HG03575 (cell line): ENCODE measurements around the gene WDR1.

Experiments used
- ATAC-seq: cut with Tn5 transposase; IDR thresholded peaks from one replicate; pipeline ENCODE4 v1.9.1; 2021; ENCODE audit not compliant: unreplicated experiment, insufficient number of reproducible peaks, low FRiP score; ENCODE audit errors: extremely low read depth

Gene WDR1

DNA sequence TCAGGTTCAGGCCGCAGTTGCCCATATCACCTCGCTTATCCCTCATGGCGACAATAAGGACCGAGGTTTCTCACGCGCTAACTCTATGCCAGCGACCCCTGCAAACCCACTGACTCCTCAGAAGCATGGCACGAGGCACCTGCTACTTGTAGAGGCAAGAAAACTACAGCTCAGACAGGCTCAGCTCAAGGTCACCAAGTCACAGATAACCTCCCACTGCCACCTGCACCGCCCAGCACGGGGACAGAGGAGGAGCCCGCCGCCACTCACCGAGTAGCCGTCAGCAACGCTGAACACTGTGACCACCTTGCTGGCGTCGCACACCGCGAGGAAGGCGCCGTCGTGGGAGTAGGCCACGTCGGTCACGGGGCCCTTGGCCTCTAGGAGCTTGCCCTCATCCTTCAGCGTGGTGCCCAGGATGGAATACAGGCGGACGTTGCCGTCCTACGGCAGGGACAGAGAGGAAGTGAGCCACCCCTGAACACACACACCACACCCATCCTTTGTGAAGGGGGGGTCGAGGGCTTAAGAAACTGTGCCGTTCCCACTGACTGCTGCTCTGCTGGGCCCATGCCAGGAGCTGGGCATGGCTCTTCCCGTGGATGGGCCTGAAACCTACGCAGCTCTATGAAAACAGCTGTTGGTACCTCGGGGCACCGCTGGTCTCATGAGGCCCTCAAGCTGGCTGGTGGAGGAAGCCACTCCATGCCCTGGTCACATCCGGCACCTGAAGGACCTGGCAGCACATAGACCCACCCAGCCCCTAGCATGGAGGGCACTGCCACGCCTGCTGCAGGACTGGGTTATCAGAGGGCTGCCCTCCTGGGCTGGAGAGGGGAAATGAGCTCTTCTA lies 38.9 kb downstream of the WDR1 start:
- ATAC-seq: no peak

DNA sequence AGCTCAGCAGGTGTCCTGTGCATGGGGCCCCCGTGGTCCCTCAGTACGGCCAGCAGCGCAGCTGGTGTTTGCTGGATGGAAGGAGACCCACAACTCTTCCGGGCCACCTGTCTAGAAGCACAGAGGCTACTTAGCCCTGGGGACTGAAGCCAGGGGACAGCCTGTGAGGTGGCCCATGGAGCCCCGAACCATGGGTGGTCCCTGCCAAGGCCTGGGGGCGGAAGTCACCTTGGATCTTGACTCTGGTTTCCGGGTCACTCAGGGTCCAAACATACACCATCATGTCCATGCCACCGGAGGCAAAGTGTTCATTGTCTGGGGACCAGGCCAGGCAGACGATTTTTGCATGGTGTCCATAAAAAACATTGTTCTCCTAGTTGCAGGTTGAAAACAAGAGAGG lies 39.5 kb downstream of the WDR1 start:
- ATAC-seq: no peak

DNA sequence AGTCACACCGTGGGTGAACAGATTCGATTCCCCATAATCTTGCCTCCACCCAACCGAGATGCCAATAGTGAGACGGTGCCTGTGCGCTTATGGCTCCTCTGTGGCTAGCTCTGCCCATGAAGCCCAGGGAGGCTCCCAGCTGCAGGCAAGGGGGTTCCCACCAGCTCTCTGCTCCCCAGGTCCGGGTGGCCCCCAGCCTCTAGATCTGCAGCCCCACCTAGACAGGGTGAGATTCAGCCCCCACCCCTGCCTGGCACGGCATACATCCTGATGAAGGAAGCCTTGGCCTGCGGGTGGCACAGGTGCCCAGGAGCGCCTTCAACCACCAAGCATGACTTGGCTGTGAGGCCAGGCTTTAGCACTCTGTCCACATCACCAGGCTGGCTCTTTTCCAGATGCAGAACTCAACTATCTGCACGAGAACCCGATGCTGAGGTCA lies 40.6 kb downstream of the WDR1 start:
- no peak for ATAC-seq

DNA sequence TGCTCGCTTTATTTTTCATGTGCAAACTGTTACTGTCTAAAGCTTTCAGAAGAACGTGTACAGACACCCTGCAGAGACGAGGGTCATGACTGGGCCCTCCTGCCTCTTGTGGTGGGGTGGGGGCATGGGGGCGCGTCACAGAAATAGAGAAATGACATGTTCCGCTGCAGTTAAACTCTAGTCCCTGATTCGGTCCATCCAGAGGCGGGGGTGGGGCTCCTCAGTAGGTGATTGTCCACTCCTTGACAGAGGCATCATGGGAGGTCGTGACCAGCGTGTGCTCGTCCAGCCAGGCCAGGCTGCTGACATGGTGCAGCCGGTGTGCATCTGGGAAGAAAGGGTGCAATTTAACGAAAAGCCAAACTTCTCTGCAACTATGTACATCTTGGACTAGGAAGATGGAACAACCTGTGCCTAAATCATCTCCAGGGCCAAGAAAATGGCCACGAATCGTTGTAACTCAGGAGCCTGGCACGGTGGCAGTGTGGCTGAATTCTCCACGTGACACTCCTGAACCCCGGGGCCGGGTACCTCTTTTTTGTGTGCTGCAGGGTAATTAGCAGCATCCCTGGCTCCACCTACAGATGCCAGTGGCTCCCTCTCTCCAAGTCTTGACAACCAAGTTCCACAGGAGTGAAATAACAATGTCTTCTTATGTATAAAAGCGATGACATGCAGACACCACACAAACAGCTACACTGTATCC lies 41.3 kb downstream of the WDR1 start:
- no peak for ATAC-seq

DNA sequence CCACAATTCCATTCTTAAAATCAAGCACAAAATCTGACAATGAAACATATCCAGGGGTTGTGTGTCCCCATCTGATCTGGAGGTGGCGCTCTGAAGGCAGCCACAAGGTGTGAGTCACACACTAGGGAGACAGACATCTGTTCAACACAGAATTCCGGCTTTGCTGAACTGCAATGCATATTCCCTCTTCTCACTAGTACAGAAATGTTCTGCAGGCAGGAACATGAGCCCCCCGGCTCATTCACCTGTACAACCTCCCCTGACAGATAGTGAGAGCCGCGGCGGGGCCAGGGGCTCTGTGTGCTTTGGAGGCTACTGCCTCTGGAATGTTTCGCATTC lies 41.9 kb downstream of the WDR1 start:
- no peak for ATAC-seq

DNA sequence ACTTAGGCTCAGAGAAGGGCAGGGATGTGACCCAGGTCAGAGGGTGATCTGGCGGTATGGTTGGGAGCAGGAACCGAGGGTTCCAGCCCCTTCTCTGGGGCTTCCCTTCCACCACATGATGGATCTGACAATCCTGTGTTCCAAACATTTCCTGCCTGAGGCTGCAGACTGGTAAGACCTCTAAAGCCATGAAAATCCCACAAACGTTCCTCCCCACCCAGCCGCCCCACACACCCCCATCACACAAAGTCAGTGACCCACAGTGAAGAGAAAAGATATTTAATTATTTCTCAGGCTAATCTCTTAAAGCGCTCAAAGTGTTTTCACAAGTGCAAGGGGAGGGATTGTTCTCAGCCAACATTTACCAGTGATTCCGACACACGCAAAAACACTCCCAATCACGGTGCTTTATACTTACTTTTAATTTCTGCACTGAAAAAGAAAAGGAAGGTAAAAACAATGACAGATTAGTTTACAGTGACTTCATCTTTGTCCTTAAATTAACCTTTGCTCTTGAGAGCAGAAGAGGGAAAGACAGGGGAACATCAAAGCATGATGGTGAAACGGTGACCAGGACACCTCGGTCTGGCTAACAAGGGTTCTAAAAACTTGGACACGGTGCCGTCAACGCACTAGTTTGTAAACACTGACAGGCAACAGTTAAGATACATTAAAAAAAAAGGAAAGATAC lies 42.4 kb downstream of the WDR1 start:
- no peak for ATAC-seq

DNA sequence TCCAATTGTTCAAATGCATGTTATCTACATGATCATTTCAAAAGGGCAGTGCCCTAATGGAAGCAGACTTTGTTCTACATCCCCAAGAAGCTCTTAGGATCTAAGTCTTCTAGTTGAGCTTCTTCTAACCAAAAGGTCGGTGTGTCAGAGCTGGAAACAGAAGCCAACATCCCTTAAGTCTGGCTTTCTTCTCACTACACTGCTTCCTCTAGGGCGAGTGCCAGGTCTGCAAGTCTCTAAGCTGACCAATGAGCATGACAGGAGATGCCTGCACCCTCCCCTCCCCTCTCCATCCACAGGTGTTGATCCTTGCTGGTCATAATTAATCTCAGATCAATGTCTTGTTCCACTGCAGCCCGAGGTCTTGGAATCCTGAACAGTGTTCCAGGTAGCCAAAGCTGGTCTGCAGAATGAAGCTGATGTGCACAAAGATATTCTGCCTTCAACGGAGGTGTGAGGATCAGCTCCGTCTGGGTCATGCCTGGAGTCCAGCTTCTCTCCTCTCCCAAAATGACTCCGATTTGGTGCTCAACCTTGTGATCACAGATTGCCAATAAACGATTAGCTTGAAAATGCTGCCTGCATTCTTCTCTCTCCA lies 44.1 kb downstream of the WDR1 start:
- no peak for ATAC-seq

DNA sequence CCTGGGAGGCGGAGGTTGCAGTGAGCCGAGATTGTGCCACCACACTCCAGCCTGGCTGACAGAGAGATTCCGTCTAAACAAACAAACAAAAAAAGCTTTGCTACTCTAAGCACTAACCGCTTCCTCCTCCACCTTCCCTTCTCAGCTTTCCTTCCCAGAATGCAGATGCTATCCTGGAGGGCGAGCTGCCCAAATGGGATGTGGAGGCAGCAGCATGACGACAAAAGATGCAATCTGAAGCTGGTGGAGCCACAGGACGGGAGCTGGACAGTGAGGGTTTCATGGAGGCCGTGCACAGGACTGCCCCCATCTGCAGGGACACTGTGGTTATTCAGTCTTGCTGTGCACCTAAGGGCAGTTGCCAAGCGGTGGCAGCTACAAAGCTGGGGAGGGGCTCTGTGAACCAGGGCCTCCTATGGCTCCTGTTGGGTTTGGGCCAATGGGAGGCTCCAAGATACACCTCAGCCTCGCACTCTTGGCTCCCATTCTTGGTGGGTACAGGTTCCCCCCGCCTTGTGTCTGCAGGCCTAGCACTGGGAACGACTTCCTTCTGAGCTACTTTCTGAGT lies 47.4 kb downstream of the WDR1 start:
- ATAC-seq: no peak

DNA sequence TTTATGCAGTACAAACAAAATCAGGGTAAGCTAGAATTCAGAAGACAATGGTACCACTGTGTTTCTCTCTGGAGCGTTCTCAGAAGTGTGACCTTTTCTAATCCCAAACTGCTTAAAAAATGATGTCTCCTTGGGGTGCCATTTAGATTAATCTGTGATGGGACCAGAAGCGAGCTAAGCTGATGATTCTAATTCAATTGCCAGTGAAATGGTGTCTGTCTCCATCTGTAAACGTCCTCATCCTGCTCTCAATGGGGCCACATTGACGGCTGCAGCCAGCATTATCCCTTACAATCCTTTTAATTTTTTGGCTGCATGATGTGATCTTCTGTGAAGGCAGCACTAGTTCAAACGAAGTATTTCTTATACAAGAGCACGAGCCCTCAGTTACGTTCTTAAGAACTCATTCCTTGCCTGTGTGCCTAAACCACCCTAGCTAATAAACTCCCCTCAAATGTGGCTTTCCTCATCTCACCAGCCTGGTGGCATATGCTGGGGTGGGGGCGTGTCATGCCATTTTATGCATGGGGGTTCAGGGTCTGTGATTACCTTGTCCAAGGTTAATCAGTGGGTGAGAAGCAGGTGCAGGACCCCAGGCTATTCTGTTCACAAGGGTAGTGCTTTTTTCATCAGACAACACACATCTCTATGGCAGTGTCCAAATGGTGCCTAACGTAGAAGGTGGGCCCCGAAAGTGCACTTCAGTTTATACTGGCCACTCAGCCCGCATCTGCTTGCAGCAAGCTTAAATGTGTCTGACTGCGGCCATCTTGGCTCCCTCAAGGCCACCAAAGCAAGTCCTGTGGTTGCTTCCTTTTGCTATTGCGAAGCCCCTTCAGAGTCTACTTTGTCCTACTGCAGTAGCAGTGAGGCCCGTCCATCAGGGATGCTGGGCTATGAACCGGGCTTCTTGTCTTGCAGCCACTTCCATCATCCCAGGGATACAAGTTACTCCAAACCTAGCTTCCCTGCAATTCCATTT lies 49.6 kb downstream of the WDR1 start:
- ATAC-seq: no peak

DNA sequence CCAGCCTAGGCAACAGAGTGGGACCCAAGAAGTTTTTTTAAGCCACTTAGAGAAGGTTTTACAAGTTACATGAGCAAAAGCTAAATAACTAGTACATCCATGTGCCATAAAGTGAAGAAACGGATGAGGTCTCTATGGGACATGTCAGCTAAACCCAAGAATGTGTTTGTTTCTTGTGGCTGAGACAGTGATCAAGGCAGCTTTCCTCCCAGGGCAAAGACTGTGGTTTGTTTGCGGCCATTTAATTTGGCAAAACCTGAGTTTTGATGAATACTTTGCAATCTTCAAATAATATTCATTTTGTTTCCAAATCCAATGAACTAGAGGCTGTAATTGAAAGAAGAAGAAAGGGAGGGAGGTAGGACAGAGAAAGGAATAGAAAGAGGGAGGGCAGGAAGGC lies 50.4 kb downstream of the WDR1 start:
- no peak for ATAC-seq

DNA sequence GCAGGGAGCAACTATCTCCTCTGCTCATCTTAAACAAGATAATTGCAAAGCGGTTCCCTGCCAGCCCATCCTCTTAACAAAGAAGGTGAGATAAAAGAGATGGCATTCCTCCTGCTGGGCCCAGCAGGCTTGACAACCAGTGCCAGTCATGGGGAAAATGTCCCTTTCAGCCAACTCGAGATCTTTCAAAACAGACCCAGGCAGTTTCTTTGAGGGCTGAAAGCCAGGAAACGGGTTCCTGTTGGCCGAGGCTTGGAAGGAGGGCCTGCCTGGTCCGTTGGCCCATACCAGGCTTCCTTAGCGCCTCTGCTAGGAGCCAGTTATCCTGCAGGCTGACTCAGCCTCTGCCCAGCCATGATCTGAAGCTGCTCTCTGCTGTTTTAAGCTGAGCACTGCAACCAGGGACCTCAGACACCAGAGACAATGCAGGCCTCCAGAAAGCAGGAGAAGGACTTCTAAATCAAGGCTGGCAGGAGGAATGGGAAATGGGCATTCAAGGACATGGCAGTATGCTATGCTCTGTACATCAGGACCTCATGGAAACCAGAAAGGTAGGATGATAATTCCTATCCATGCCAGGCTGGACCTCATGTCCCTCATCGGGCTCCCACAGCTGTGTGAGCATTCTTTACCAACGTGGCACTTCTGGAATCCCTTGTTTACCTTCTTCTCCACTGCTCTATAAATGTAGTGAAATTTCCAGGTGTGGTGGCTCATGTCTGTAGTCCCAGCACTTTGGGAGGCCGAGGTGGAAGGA lies 52.9 kb downstream of the WDR1 start:
- ATAC-seq: no peak

DNA sequence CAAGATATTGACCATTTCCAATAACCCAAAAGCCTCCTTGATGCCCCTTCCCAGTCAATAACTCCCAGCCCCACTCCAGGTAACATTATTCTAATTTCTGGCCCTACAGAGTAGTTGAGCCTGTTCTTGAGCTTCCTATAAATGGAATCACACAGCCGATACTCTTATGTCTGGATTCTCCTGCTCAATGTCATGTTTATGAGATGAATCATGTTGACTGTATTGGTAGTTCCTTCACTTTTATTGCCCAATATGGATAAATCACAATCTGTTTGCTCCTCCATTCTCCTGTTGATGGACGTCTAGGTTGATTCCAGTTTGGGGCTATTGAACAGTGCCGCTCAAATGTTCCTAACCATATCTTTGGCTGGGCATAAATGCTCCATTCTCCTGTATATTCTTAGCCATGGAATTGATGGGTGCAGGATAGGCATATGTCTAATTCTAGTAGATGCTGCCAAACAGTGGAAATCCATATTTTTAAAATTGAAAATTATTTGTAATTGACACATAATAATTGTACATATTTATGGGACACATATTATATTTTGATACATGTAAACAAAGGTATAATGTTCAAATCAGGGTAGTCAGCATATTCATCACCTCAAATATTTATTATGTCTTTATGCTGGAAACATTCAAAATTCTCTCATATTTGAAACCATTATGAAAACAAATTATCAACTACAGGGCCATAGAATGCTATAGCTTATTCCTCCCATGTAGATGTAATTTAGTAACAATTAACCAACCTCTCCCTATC lies 54.8 kb downstream of the WDR1 start:
- ATAC-seq: no peak

DNA sequence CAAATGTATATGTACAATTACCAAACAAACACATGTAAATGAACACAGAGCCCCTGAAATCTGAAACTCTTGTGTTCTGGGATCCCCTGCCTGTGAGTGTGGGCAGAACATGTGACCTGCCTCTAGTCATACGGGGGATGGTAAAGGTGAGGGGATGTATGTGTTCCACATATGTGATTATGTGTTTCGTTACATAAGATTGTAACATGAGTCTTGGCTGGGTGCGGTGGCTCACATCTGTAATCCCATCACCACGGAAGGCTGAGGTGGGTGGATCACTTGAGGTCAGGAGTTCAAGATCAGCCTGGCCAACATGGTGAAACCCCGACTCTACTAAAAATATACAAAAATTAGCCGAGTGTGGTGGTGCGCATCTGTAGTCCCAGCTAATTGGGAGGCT lies 58.2 kb downstream of the WDR1 start:
- ATAC-seq: no peak

DNA sequence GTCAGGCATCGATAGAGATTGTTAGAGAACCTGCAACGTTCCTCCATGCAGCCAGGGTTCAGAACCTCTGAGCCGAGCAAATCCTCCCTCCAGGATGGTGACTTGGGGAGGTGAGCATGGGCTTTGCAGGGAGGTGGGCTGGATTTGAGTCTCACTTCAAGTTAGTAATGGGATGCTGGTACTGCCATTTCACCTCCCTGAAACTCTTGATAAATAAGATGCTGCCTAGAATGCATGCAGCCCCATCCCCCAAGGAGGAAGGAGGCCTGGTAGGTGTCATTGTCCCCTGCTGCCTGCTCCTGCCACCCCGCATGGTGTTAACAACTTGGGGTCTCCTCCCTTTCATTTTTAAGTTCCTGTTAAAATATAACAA lies 59.6 kb downstream of the WDR1 start:
- ATAC-seq: no peak

DNA sequence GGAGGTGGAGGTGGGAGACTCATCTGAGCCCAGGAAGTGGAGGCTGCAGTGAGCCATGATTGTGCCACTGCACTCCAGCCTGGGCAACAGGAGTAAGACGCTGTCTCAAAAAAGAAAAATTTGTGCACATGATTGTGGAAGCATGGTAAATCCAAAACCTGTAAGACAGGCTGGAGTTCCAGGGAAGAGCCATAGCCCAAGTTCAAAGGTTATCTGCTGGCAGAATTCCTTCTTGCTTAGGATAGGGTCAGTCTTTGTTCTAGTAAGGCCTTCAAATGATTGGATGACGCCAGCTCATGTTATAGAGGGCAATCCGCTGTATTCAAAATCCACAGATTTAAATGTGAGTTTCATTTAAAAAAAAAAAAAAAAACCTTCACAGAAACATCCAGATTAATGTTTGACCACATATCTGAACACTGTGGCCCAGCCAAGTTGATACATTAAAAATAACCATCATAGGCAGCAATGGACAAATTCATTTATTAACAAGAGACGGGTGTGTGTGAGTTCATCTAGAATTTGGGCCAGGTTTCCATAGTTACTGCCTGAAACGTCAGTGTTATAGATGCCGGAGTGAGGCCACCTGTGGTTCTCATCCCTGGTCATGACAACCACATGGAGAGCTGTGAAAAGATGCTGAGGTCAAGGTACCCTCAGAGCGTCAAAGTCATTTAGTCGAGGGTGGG lies 60.1 kb downstream of the WDR1 start:
- ATAC-seq: no peak

DNA sequence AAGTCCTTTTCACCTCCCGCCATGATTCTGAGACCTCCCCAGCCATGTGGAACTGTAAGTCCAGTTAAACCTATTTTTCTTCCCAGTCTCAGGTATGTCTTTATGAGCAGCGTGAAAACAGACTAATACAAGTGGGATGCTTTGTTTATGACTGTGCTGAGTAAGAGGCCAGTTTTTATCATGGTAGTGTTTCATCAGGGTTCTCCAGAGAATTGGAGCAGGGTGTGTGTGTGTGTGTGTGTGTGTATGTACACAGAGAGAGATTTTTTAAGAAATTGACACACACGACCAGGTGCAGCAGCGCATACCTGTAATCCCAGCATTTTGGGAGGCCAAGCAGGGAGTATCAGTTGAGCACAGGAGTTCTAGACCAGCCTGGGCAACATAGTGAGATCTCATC lies 60.7 kb downstream of the WDR1 start:
- no peak for ATAC-seq
